GM21367 (cell line): ENCODE data around the gene PTGDR2.

Source experiments
- ATAC-seq: cut with Tn5 transposase; IDR thresholded peaks from one replicate; pipeline ENCODE4 v1.9.1; 2021; ENCODE audit not compliant: unreplicated experiment

PTGDR2 gene

GRCh38 chr11:60858731-60859464 is 3.1 kb upstream of the PTGDR2 start:
- ATAC-seq = no peak

GRCh38 chr11:60858236-60858635 is 2.5 kb upstream of the PTGDR2 start:
- ATAC-seq = no peak

- ATAC-seq = no peak
These were observed 1.9 kb upstream of the PTGDR2 start for GRCh38 chr11:60857378-60858232.

GRCh38 chr11:60854847-60855725 is 664 bp downstream of the PTGDR2 start:
- no peak for ATAC-seq

GRCh38 chr11:60854140-60854846 is 1.5 kb downstream of the PTGDR2 start:
- ATAC-seq = no peak

- no peak for ATAC-seq
These were observed 2.5 kb downstream of the PTGDR2 start for GRCh38 chr11:60852982-60853950.

- ATAC-seq = no peak
These were observed 3.4 kb downstream of the PTGDR2 start for GRCh38 chr11:60852117-60852981.

- ATAC-seq = no peak
These were observed 4.2 kb downstream of the PTGDR2 start for GRCh38 chr11:60851327-60852104.

- ATAC-seq = no peak
These were observed 5.9 kb downstream of the PTGDR2 start for GRCh38 chr11:60849641-60850520.

GRCh38 chr11:60848714-60849151 is 7.0 kb downstream of the PTGDR2 start:
- no peak for ATAC-seq

- ATAC-seq = no peak
These were observed 7.9 kb downstream of the PTGDR2 start for GRCh38 chr11:60847896-60848295.

- ATAC-seq = no peak
These were observed 8.5 kb downstream of the PTGDR2 start for GRCh38 chr11:60847281-60847680.

GRCh38 chr11:60845338-60845737 is 10.4 kb downstream of the PTGDR2 start:
- no peak for ATAC-seq

- no peak for ATAC-seq
These were observed 10.9 kb downstream of the PTGDR2 start for GRCh38 chr11:60844870-60845221.

- no peak for ATAC-seq
These were observed 11.5 kb downstream of the PTGDR2 start for GRCh38 chr11:60844045-60844869.
